Left colon (tissue), 2 donors: Measurements from ENCODE around the gene MYO3B. TPM values are rescaled to one million over a fixed set of nuclear protein-coding genes. Genes with fewer than 3 reads are reported as not detected.
A peak's percentile ranks its signal among the peaks of the same experiment; 100 is the strongest.
"Not testable (repeated sequence)": the region's sequence is repeated elsewhere in the genome, so short reads cannot be mapped to it uniquely, and the experiment has no call there.

ENCODE experiments used
- ATAC-seq: fragments of 200-7000 bp; cut with Tn5 transposase; one replicate; pipeline ENCODE4 v1.9.1; 2020; ENCODE audit warnings: mild to moderate bottlenecking, moderate library complexity
- DNase-seq, 2 donors: peaks; one replicate each; pipeline ENCODE4 v3.0.0-alpha.2; 2020
- intact Hi-C, 2 donors: fragments of 100-400 bp; cut with DNase I in 1 of 2; cut with micrococcal nuclease in 1 of 2; formaldehyde crosslinking; loops; one replicate each; pipeline versions ENCODE4 v1.11.2 to v1.14.0; 2022; cut with DNase I, micrococcal nuclease
- total RNA-seq, 2 donors: library from RNA; stranded (reverse); fragmentation: NEBNext Ultra II Directional; extraction: Animal tissue kit (Norgen Biotek cat#: 25700); gene quantifications; one replicate each; pipeline ENCODE4 v1.2.1, GENCODE V29; 2021
- donor health status: DM: no; HTN: no; CAD: no.
- donor health status: DM: yes; HTN: yes; CAD: no.

Gene MYO3B
- total RNA-seq, 2 donors from 2014 or later = 0.09 TPM; not detected in 1

- ATAC-seq (no peak), DNase-seq (no peak)
- intact Hi-C loops = no loop called here
Measured at GRCh38 chr2:170651624-170652325, 473.8 kb downstream of the MYO3B start.

- intact Hi-C loops = no loop called here
- no peak for ATAC-seq
Measured at GRCh38 chr2:170652637-170653417, 474.9 kb downstream of the MYO3B start.

GRCh38 chr2:170656669-170657068 is 478.7 kb downstream of the MYO3B start:
- intact Hi-C loops = no loop called here

More at GRCh38 chr2:170652637-170653417, 474.9 kb downstream of the MYO3B start:
- no peak for DNase-seq

GRCh38 chr2:170660409-170660808 is 482.5 kb downstream of the MYO3B start:
- ATAC-seq = peak; percentile 56

More at GRCh38 chr2:170656669-170657068, 478.7 kb downstream of the MYO3B start:
- peak; percentile 92 for ATAC-seq
- no peak for DNase-seq

GRCh38 chr2:170665743-170666142 is 487.8 kb downstream of the MYO3B start:
- intact Hi-C loops = loop anchor here in 1 of 2 donors (10.0 kb wide), 1 partner anchor 51 kb away; no protein-coding TSS in a partner anchor
- ATAC-seq (peak; percentile 82), DNase-seq (no peak)

More at GRCh38 chr2:170660409-170660808, 482.5 kb downstream of the MYO3B start:
- intact Hi-C loops = loop anchor here in 1 of 2 donors (10.0 kb wide), 1 partner anchor 46 kb away; no protein-coding TSS in a partner anchor
- no peak for DNase-seq

GRCh38 chr2:170669909-170670308 is 492.0 kb downstream of the MYO3B start:
- DNase-seq = no peak
- no peak for ATAC-seq
- intact Hi-C loops = loop anchor here in 1 of 2 donors (10.0 kb wide), 1 partner anchor 55 kb away; no protein-coding TSS in a partner anchor

GRCh38 chr2:170670651-170671050 is 492.7 kb downstream of the MYO3B start:
- intact Hi-C loops = no loop called here
- ATAC-seq (no peak), DNase-seq (no peak)

GRCh38 chr2:170671079-170671478 is 493.1 kb downstream of the MYO3B start:
- intact Hi-C loops = no loop called here
- DNase-seq (no peak), ATAC-seq (no peak)

GRCh38 chr2:170674282-170674681 is 496.3 kb downstream of the MYO3B start:
- intact Hi-C loops, DNase-seq, ATAC-seq: not testable (repeated sequence)

- ATAC-seq (no peak), DNase-seq (no peak)
- intact Hi-C loops = no loop called here
Measured at GRCh38 chr2:170675701-170676100, 497.8 kb downstream of the MYO3B start.

GRCh38 chr2:170679607-170680079 is 501.7 kb downstream of the MYO3B start:
- ATAC-seq = peak; percentile 80
- DNase-seq = peak in 1 of 2 donors; percentile 41

GRCh38 chr2:170680172-170680941 is 502.4 kb downstream of the MYO3B start:
- intact Hi-C loops = no loop called here
- DNase-seq (no peak), ATAC-seq (no peak)

More at GRCh38 chr2:170679607-170680079, 501.7 kb downstream of the MYO3B start:
- intact Hi-C loops = no loop called here

- no peak for DNase-seq
Measured at GRCh38 chr2:170681311-170681710, 503.4 kb downstream of the MYO3B start.

GRCh38 chr2:170685591-170685990 is 507.6 kb downstream of the MYO3B start:
- intact Hi-C loops = no loop called here
- no peak for DNase-seq
- ATAC-seq = no peak

More at GRCh38 chr2:170681311-170681710, 503.4 kb downstream of the MYO3B start:
- no peak for ATAC-seq
- intact Hi-C loops = no loop called here

GRCh38 chr2:170689481-170689880 is 511.5 kb downstream of the MYO3B start:
- no peak for ATAC-seq

GRCh38 chr2:170690640-170691039 is 512.7 kb downstream of the MYO3B start:
- no peak for ATAC-seq
- intact Hi-C loops = no loop called here
- no peak for DNase-seq

More at GRCh38 chr2:170689481-170689880, 511.5 kb downstream of the MYO3B start:
- no peak for DNase-seq
- intact Hi-C loops = no loop called here

- intact Hi-C loops = no loop called here
- no peak for ATAC-seq
- no peak for DNase-seq
Measured at GRCh38 chr2:170694316-170694715, 516.4 kb downstream of the MYO3B start.

GRCh38 chr2:170695521-170696410 is 517.8 kb downstream of the MYO3B start:
- intact Hi-C loops = no loop called here
- DNase-seq (no peak), ATAC-seq (no peak)
